K562 (cell line): ENCODE data around the gene FAAP100. TPM values are rescaled to one million over a fixed set of nuclear protein-coding genes. Genes with fewer than 3 reads are reported as not detected.

ENCODE experiments used
- FOXJ2 ChIP-seq: fragments of 200-800 bp; sonication (Bioruptor generic); IDR thresholded peaks from 2 replicates; pipeline ENCODE4 v1.6.1; 2016; ENCODE audit warnings: missing genetic modification characterization, missing compliant biosample characterization
- FOXK1 ChIP-seq: sonication (generic); formaldehyde crosslinking; IDR thresholded peaks from 2 replicates; pipeline ENCODE4 v1.8.0; 2022; ENCODE audit warnings: missing genetic modification reagents, mild to moderate bottlenecking, borderline replicate concordance
- NFXL1 ChIP-seq: fragments of 450-650 bp; formaldehyde crosslinking; IDR thresholded peaks from 2 replicates; pipeline ENCODE4 v1.4.0; 2021; ENCODE audit warnings: mild to moderate bottlenecking
- POLR2AphosphoS5 ChIP-seq: IDR thresholded peaks from 2 replicates; pipeline ENCODE4 v1.6.1; 2011; ENCODE audit warnings: mild to moderate bottlenecking, low read depth, low read length, moderate library complexity; ENCODE audit not compliant: control insufficient read depth, insufficient read depth
- PTBP1 ChIP-seq: fragments of 200-400 bp; formaldehyde crosslinking; IDR thresholded peaks from 2 replicates; pipeline ENCODE4 v1.6.1; 2017; ENCODE audit warnings: low read depth, low read length
- TBL1XR1 ChIP-seq, 2 experiments: IDR thresholded peaks; 2 replicates each; pipeline ENCODE4 v1.6.1; 2012; ENCODE audit warnings: improper control_type of control experiment in 2 of 2, low read length in 2 of 2, mild to moderate bottlenecking in 1 of 2
- ZNF41 ChIP-seq: fragments of 250-450 bp; sonication (Bioruptor Pico); conservative IDR thresholded peaks from 2 replicates; pipeline ENCODE4 v1.4.0; 2020; ENCODE audit warnings: mild to moderate bottlenecking
- polyA plus RNA-seq, 8 experiments: library from polyadenylated mRNA; depleted of rRNA in 4 of 8; stranded (reverse) in 5 of 8; unstranded in 3 of 8; fragments of >200 nt; fragmentation: Nextera tagmentation in 2 of 8; fragmentation: Illumina TruSeq in 1 of 8; extraction: Ambion mirVana in 2 of 8; extraction: Trizol in 1 of 8; gene quantifications; 2 replicates each; pipeline versions ENCODE4 v1.2.1 to v1.2.3, GENCODE V29; 2011 to 2014; ENCODE audit warnings: inconsistent platforms in 1 of 8, missing spikeins in 1 of 8
- total RNA-seq, 7 experiments: library from RNA; depleted of rRNA in 6 of 7; stranded (reverse); fragments of >200 nt in 6 of 7; fragmentation: Illumina TruSeq in 2 of 7; extraction: Trizol in 2 of 7; gene quantifications; 2 replicates each; pipeline versions ENCODE4 v1.2.1 to v1.2.3, GENCODE V29; 2011 to 2021; ENCODE audit warnings: low replicate concordance in 1 of 7
- TF ChIP-seq, protein P1 (sequence below): fragments of 250-450 bp; sonication (Bioruptor Pico); IDR thresholded peaks from 2 replicates; pipeline ENCODE4 v1.5.0; 2021
- TF ChIP-seq, protein P2 (sequence below): IDR thresholded peaks from 2 replicates; pipeline ENCODE4 v1.6.1; 2012; ENCODE audit warnings: low read depth, low read length, improper control_type of control experiment, borderline replicate concordance

The FAAP100 gene
- total and polyA plus RNA-seq, 9 of the 15 experiments (the other 6 are each of a cell fraction or from before 2014, with no cell fraction given): 0.31 to 51.2 (median 12.6) TPM

DNA sequence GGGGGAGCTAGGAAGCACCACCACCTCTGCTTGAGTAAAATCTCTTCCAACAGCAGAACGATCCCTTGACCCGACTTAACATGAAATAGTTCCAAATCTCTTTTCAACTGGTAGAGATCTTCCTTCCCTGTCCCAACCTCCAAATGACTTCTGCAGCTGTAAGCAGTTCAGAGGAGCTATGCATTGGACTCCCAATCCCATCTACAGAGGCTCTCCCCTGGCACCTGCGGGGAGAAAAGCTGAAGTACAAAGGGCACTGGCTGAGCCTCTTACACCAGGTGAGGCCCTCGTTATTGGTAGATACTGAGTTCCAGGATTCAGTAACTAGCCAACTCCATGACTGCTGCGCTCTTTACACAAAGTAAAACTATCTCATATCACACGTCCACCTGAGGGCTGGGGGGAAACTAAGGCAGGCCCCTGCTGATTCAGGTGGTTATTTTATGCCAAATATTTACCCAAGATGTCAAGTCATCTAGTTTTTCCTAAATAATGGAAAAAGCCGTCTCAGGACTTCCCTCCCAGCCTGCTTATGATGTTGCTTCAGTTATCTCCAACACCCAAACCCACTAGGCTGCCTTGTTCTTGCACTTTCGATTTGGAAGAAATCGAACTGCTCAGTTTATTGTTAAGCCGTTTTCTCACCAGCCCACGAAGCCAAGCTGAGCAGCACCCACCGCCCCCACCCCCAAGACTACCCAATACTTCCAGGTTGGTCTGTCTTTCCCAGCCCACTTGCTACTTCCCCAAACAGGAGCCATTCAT is 42.8 kb downstream of the FAAP100 start (continued):
- TF ChIP-seq TBL1XR1 (IDR thresholded peaks at IDR 0.05; ENCODE audit: low read length in 2 of 2): 0 out of 4 replicates have a peak, but pooled peaks of 1 of the 2 experiments have one; percentile 1
- peak; percentile 69 for TF ChIP-seq POLR2AphosphoS5
- peak; percentile 93 for TF ChIP-seq NFXL1 (CRISPR knock-in tag)
- peak; percentile 73 for TF ChIP-seq ZNF41 (CRISPR knock-in tag)
- TF ChIP-seq FOXK1 (CRISPR knock-in tag): no peak
- TF ChIP-seq PTBP1: no peak
- TF ChIP-seq FOXJ2 (tag): no peak
- TF ChIP-seq, protein P1, sequence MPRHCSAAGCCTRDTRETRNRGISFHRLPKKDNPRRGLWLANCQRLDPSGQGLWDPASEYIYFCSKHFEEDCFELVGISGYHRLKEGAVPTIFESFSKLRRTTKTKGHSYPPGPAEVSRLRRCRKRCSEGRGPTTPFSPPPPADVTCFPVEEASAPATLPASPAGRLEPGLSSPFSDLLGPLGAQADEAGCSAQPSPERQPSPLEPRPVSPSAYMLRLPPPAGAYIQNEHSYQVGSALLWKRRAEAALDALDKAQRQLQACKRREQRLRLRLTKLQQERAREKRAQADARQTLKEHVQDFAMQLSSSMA (CRISPR knock-in tag): no peak
- TF ChIP-seq, protein P2, sequence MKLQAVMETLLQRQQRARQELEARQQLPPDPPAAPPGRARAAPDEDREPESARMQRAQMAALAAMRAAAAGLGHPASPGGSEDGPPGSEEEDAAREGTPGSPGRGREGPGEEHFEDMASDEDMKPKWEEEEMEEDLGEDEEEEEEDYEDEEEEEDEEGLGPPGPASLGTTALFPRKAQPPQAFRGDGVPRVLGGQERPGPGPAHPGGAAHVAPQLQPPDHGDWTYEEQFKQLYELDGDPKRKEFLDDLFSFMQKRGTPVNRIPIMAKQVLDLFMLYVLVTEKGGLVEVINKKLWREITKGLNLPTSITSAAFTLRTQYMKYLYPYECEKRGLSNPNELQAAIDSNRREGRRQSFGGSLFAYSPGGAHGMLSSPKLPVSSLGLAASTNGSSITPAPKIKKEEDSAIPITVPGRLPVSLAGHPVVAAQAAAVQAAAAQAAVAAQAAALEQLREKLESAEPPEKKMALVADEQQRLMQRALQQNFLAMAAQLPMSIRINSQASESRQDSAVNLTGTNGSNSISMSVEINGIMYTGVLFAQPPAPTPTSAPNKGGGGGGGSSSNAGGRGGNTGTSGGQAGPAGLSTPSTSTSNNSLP: no peak
- TF ChIP-seq, all 486 proteins: peak for 53
